ENCODE measurements around the gene GNAT3. TPM values are rescaled to one million over a fixed set of nuclear protein-coding genes. Genes with fewer than 3 reads are reported as not detected.

Gene GNAT3
- total RNA-seq, 4 donors from 2014 or later, result not detected

DNA sequence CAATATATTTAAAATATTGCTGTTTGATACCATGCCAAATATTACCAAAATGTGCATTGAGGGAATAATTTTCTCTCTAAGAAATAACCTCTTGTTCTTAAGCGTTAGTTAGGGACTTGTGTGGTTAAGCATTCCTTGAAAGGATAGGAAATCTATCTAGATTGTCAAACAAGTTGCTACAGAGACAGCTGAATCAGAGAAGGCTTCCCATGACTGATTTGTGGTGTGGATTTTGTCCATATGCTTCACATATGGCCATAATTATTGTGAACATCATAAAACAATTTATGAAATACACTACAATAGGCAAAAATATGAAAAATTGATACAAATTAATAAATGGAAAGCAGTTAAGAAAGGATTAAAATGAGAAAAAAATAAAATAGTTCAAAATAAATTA, 96.3 kb downstream of the GNAT3 start:
- Histone ChIP-seq H3K4me1 (no peaks in the 10 kb centered on the region), H3K27me3 (no peaks in the 10 kb centered on the region), H3K27ac (no peak overlapping the region), H3K36me3 (no peaks in the 10 kb centered on the region), H3K4me3 (no peak overlapping the region), H3K9me3 (no peaks in the 10 kb centered on the region)
- TF ChIP-seq EP300 (IDR thresholded peaks at IDR 0.05) (no peak), POLR2A (IDR thresholded peaks at IDR 0.05) (no peak)
- TF ChIP-seq, protein P1, sequence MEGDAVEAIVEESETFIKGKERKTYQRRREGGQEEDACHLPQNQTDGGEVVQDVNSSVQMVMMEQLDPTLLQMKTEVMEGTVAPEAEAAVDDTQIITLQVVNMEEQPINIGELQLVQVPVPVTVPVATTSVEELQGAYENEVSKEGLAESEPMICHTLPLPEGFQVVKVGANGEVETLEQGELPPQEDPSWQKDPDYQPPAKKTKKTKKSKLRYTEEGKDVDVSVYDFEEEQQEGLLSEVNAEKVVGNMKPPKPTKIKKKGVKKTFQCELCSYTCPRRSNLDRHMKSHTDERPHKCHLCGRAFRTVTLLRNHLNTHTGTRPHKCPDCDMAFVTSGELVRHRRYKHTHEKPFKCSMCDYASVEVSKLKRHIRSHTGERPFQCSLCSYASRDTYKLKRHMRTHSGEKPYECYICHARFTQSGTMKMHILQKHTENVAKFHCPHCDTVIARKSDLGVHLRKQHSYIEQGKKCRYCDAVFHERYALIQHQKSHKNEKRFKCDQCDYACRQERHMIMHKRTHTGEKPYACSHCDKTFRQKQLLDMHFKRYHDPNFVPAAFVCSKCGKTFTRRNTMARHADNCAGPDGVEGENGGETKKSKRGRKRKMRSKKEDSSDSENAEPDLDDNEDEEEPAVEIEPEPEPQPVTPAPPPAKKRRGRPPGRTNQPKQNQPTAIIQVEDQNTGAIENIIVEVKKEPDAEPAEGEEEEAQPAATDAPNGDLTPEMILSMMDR (IDR thresholded peaks at IDR 0.05), result no peak
- 70 to 77% methylated on average over 1 of the region's 1 CpG for WGBS, 2 donors
- no peak for DNase-seq (ENCODE audit: low spot score in 2 of 2)

DNA sequence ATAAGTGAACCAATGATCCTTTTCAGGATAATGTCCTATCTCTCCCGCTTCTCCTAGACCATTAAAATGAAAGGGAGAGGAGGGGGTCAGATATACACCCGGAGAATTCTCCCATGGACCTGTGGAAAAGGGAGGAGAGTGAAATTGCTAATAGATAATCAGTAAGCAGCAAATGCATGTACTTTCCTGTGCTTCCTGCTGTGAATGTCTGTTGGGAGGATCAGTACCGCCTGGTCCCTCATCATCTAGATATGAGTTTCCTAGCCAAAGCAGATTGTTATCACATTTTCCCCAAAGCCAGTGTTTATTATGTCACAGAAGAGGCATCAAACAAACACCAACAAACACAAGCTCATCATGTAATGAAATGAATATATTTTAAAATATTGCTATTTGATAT, 96.8 kb downstream of the GNAT3 start:
- Histone ChIP-seq H3K27me3 (no peaks in the 10 kb centered on the region), H3K36me3 (no peaks in the 10 kb centered on the region), H3K4me3 (no peak overlapping the region), H3K9me3 (no peaks in the 10 kb centered on the region), H3K4me1 (no peaks in the 10 kb centered on the region), H3K27ac (no peak overlapping the region)
- 81 to 86% methylated on average over 3 of the region's 3 CpGs for WGBS, 2 donors
- TF ChIP-seq EP300 (IDR thresholded peaks at IDR 0.05), result no peak
- TF ChIP-seq, protein P1 (IDR thresholded peaks at IDR 0.05), result no peak
- TF ChIP-seq POLR2A (IDR thresholded peaks at IDR 0.05), result no peak
- DNase-seq (ENCODE audit: low spot score in 2 of 2), result no peak

DNA sequence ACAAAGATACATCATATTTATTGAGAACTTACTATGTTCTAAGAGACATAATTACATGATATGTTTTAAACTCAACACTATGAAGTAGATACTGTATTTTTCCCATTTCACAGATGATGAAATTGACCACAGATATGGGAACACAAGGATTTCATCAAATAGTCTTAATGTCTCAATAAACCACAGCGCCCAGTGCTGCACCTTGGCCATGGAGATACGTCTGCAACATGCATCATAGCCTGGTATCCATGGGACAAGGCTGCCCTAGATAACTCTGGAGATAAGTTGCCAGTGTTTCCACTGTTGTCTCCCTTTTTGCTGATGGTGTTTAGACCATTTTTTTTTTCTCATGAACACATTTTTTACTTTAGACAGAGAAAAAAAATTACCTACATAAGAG, 97.5 kb downstream of the GNAT3 start:
- H3K9me3 ChIP-seq, result no peaks in the 10 kb centered on the region
- no peak overlapping the region for H3K4me3 ChIP-seq
- no peak overlapping the region for H3K27ac ChIP-seq
- no peaks in the 10 kb centered on the region for H3K27me3 ChIP-seq
- 95 to 96% methylated on average over 2 of the region's 2 CpGs for WGBS, 2 donors
- no peak for TF ChIP-seq POLR2A (IDR thresholded peaks at IDR 0.05)
- TF ChIP-seq, protein P1 (IDR thresholded peaks at IDR 0.05), result no peak
- no peak for TF ChIP-seq EP300 (IDR thresholded peaks at IDR 0.05)
- H3K36me3 ChIP-seq, result no peaks in the 10 kb centered on the region
- no peak for DNase-seq (ENCODE audit: low spot score in 2 of 2)
- no peaks in the 10 kb centered on the region for H3K4me1 ChIP-seq

DNA sequence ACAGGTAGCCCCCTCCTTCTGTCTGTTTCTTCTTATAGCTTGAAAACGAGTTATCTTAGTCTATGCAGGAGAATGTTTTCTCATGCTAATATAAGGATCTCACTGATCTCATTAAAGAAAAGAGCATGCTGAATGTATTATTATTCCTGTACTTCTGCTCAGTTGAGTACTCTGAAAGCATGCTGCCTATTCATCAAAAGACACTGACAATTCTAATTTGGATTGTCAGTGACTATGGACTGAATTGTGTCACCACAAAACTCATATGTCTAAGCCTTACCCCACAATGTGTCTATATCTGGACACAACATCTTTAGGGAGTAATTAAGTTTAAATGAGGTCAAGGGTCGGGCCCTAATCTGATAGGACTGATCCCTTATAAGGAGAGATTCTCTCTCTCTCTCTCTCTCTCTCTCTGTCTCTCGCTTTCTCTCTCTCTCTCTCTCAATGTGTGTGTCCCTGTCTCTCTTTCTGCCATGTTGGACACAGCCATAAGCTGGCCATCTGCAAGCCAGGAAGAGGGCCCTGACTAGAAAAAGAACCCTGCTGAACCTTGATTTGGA, 98.4 kb downstream of the GNAT3 start:
- TF ChIP-seq EP300 (IDR thresholded peaks at IDR 0.05), result no peak
- TF ChIP-seq, protein P1 (IDR thresholded peaks at IDR 0.05), result no peak
- no peak for TF ChIP-seq POLR2A (IDR thresholded peaks at IDR 0.05)
- WGBS, 2 donors, result 78 to 80% methylated on average over 3 of the region's 3 CpGs
- Histone ChIP-seq H3K4me3 (no peak overlapping the region), H3K9me3 (no peaks in the 10 kb centered on the region), H3K36me3 (no peaks in the 10 kb centered on the region), H3K27ac (no peak overlapping the region), H3K27me3 (no peaks in the 10 kb centered on the region), H3K4me1 (no peaks in the 10 kb centered on the region)
- DNase-seq (ENCODE audit: low spot score in 2 of 2), result no peak

DNA sequence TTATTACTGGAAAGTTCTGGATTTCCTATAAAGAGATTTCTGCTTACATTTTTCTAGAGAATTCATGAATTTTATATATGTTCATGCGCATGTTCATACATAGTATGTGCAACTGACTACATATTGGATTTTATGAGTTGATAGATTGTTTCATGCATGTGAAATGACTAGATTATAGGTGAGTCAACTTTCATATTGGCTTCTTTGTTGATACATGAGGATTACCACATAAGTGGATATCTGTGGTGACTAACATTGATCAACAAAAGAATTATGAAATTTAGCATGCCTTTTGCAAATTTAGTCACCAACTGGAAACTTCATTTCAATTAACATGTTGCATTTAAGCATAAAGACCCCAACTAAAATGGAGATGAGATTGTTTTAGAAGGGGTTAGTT, 99.0 kb downstream of the GNAT3 start:
- WGBS, 2 donors, result 100% methylated on average over 1 of the region's 1 CpG
- Histone ChIP-seq H3K9me3 (no peaks in the 10 kb centered on the region), H3K27me3 (no peaks in the 10 kb centered on the region), H3K27ac (no peak overlapping the region), H3K36me3 (no peaks in the 10 kb centered on the region), H3K4me1 (no peaks in the 10 kb centered on the region), H3K4me3 (no peak overlapping the region)
- DNase-seq (ENCODE audit: low spot score in 2 of 2), result no peak
- TF ChIP-seq, protein P1 (IDR thresholded peaks at IDR 0.05), result no peak
- no peak for TF ChIP-seq POLR2A (IDR thresholded peaks at IDR 0.05)
- no peak for TF ChIP-seq EP300 (IDR thresholded peaks at IDR 0.05)
